Vagina (tissue), 2 donors: Measurements from ENCODE around the gene PTGES.

Experiments used
- POLR2A ChIP-seq, 2 donors: fragments of 450-650 bp; IDR thresholded peaks; one replicate each; pipeline ENCODE4 v1.6.1; 2017; ENCODE audit warnings: antibody characterized with exemption in 2 of 2, mild to moderate bottlenecking in 2 of 2, moderate library complexity in 2 of 2
- TF ChIP-seq, protein P1 (sequence below), 3 experiments: fragments of 450-650 bp in 2 of 3; fragments of 200-600 bp in 1 of 3; sonication (generic) in 1 of 3; IDR thresholded peaks; one replicate each; pipeline ENCODE4 v1.5.1; 2017 to 2019; ENCODE audit warnings: antibody characterized with exemption in 3 of 3, mild to moderate bottlenecking in 2 of 3, moderate library complexity in 2 of 3

DNA sequence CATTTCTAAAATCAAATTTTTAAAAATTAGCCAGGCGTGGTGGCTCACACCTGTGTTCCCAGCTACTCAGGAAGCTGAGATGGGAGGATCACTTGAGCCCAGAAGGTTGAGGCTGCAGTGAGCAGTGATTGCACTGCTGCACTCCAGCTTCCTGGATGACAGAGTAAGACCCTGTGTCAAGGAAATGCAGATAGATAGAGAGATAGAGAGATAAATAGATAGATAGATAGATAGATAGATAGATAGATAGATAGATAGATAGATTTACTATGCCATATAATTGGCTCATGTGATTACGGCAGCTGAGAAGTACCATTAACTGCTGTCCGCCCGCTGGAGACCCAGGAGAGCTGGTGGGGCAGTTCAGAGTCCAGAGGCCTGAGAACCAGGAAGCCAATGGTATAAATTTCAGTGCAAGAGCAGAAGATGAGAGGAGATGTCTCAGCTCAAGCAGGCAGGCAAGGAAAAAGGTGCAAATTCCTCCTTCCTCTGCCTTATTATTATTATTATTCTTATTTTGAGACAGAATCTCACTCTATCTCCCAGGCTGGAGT is 13.0 kb upstream of the PTGES start:
- TF ChIP-seq, protein P1, sequence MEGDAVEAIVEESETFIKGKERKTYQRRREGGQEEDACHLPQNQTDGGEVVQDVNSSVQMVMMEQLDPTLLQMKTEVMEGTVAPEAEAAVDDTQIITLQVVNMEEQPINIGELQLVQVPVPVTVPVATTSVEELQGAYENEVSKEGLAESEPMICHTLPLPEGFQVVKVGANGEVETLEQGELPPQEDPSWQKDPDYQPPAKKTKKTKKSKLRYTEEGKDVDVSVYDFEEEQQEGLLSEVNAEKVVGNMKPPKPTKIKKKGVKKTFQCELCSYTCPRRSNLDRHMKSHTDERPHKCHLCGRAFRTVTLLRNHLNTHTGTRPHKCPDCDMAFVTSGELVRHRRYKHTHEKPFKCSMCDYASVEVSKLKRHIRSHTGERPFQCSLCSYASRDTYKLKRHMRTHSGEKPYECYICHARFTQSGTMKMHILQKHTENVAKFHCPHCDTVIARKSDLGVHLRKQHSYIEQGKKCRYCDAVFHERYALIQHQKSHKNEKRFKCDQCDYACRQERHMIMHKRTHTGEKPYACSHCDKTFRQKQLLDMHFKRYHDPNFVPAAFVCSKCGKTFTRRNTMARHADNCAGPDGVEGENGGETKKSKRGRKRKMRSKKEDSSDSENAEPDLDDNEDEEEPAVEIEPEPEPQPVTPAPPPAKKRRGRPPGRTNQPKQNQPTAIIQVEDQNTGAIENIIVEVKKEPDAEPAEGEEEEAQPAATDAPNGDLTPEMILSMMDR (IDR thresholded peaks at IDR 0.05), result no peak
- TF ChIP-seq POLR2A (IDR thresholded peaks at IDR 0.05), result no peak
